GM21619 (cell line): ENCODE measurements around the gene FBLN2.

Experiments
- ATAC-seq: cut with Tn5 transposase; IDR thresholded peaks from one replicate; pipeline ENCODE4 v1.9.1; 2021; ENCODE audit not compliant: unreplicated experiment

The FBLN2 gene

DNA sequence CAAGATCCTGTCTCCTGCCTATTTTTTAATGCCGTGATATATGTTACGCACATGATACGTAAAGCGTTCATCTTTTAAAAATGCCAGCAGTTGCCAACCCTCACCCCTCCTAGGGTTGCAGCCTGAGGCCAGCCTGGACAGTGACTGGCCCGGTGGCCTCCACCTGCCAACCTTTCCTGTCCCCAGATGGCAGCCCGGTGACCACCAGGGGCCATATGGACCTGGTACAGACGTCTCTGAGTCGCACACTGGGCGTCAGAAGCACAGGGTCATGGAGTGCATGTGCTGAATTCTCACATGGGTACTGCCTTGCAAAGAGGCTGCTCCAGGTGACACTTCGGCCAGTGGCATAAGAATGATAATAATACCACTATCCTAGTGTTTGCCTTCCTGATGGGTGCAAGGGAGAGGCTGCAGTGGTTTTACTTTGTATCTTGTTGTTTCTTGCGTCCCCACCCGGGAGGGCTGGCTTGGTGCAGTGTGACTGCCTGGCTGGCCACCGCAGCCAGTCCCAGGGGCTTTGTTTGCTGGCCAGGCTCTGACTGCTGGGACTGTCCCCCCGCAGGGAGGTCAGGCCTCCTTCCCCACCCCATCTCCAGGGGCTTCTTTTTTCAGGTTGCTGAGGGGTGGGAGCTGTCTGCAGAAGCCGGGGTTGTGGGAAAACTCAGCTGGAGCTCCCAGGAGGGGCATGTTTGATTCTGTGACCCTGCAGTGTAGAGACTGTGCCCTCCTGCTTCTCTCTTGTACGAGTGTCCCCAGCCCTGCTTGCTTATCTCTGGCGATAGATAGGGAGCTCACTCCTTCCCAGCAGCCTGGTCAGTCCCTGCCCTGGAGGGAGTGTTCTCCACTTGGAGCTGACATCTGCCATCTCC is 16.9 kb downstream of the FBLN2 start:
- no peak for ATAC-seq

DNA sequence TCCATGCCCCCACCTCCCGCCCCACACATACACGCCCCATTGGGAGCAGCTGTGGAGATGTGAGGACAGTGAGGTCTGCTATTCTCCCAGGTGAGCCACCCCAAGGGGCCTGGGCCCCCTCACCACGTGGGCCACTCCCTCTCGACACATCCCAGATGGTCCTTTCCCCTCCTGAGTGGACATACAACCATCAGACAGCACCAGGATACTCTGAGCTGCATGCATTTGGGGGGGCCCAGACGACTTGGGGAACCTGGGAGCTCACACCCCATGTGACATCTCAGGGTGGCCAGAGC is 17.5 kb downstream of the FBLN2 start:
- ATAC-seq: no peak

DNA sequence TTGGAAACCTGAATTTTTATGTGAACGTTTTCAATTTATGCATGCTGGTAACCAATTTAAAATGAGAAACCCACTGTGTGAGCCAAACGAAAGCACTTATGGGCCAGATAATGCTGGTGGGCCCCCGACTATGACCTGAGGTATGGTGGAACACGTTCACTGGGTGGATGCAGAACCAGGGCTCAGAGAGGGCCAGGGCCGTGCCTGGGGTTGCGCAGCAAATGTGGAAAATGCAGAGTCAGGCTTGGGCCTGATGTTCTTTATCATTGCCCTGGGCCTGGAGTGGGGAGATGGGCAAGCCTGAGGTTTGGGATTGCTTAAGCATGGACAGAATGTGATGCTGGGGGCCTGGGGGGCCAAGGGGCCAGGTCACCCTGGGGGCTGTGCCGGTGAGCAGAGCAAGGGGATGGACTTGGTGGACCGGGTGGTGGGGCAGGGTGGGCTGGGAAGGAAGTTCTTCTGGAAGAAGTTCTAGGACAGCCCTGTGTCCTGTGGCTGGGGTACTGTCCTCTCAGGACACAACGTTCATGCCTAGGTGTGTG is 17.9 kb downstream of the FBLN2 start:
- ATAC-seq: no peak

DNA sequence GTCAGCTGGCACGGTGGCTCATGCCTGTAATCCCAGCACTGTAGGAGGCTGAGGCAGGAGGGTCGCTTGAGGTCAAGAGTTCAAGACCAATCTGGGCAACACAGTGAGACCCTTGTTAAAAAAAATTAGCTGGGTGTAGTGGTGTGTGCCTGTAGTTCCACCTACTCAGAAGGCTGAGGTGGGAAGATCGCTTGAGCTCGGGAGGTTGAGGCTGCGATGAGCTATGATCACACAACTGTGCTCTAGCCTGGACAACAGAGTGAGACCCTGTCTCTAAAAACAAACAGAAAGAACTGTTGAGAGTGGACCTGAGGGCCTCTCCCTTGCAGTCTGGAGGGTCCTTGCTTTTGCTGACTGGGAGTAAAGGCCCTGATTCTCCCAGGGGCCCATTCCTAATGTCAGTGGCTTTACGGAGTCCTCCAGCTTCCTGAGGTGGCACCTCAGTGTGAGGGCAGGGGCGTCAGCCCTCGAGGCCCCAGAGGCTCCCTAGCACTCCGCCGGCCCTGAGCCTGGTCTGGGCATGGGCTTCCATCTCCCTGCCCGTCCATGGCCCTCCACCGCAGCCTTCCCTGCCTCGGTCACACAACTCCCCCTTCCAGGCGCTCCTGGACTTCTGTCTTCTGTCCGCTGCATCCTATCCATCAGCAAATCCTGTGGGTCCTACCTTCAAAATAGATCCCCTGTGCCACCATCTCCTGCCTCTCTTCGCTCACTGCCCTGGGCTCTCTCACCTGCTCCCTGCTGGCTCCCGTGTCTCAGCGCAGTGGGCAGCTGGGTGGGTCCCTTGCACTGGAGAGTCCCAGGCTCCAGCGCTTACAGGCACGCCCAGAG is 19.0 kb downstream of the FBLN2 start:
- no peak for ATAC-seq

DNA sequence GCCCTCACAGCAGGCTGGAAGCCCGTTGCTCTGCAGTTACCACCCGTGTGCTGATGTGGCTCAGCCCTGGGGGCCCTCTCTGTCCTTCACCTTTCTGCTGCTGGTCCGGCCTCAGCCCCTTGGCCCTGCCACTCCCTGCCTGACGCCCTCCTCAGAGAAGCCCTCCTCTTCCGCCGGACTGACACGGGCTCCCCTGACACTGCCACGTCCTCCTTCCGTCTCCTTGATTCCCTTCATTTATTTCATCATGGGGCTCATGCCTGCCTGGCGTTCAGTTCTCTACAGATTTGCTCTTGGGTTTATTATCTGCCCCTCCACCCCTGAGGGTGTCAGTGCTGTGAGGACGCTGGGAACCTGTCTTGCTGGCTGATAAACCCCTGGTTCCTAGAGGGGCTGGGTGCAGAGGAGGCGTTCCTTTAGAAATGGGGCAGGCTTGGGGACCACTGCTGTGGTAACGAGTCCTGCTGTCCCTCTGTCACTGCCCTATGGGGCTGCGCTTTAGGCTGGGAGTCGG is 19.6 kb downstream of the FBLN2 start:
- ATAC-seq: no peak

DNA sequence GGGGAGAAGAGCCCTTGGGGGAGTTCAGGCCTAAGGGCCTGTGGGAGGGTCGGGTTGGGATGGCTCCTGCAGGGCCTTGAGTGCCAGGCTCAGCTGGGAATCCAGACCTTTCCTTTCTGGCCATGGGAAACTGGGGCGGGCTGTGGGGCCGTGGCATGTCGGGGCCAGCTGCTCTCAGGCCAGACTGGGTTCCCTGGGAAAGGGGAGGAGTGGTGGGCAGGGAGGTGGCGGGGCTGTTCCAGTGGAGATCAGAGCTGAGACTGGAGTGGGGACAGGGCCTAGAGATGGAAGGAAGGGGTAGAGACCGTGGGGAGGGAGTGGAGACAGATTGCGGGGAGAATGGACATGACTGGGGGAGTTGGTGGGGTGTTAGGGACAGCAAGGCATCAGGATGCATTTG is 20.3 kb downstream of the FBLN2 start:
- no peak for ATAC-seq

DNA sequence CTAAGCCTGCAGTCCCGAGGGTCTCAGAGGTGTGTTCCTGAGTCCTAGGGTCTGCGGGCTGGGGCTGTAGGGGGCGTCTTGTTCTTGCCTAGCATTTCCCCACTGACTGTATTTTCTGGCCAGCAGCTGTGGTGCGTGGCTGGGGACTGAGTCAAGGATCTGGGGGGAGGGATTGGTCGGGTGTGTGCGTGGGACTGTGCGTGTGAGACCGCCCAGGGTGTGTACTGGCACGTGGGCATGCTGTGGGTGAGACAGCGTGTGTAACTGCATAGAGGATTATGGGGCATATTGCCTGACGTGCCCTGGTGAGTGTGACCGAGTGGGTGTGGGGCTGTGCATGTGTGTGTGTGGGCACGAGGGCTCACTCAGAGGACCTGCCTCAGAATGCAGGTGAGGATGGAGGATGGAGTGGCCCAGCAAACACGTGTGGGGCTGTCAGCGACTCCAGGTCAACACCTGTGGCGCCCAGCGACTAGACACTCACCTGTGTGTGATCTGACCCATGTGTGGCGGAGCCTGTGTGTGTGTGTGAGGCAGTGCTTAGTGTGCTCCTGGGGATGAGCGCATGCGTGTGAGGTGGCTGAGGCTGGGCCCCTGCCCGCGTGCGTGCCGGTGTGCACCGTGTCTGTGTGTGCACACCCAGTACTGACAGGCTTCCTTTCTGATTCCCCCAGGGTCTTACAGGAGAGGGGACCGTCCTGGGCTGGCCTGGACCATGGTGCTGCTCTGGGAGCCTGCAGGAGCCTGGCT is 20.9 kb downstream of the FBLN2 start:
- ATAC-seq: no peak

DNA sequence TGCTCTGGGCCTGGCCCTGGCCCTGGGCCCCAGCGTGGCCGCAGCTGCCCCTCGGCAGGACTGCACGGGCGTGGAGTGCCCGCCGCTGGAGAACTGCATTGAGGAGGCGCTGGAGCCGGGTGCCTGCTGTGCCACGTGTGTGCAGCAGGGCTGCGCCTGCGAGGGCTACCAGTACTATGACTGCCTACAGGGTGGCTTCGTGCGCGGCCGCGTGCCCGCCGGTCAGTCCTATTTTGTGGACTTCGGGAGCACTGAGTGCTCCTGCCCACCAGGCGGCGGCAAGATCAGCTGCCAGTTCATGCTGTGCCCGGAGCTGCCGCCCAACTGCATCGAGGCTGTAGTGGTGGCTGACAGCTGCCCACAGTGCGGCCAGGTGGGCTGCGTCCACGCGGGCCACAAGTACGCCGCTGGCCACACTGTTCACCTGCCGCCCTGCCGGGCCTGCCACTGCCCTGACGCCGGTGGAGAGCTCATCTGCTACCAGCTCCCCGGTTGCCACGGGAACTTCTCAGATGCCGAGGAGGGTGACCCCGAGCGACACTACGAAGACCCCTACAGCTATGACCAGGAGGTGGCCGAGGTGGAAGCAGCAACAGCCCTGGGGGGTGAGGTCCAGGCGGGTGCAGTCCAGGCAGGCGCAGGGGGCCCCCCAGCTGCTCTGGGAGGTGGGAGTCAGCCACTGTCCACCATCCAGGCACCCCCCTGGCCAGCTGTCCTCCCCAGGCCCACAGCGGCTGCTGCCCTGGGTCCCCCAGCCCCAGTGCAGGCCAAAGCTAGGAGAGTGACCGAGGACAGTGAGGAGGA is 21.7 kb downstream of the FBLN2 start:
- no peak for ATAC-seq

DNA sequence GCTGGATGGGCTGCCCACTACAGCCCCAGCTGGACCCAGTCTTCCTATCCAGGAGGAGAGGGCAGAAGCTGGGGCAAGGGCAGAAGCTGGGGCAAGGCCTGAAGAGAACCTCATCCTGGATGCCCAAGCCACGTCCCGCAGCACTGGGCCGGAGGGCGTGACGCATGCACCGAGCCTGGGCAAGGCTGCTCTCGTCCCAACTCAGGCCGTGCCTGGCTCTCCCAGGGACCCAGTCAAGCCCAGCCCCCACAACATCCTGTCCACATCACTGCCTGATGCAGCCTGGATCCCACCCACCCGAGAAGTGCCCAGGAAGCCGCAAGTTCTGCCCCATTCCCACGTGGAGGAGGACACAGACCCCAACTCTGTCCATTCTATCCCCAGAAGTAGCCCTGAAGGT is 22.3 kb downstream of the FBLN2 start:
- ATAC-seq: no peak

DNA sequence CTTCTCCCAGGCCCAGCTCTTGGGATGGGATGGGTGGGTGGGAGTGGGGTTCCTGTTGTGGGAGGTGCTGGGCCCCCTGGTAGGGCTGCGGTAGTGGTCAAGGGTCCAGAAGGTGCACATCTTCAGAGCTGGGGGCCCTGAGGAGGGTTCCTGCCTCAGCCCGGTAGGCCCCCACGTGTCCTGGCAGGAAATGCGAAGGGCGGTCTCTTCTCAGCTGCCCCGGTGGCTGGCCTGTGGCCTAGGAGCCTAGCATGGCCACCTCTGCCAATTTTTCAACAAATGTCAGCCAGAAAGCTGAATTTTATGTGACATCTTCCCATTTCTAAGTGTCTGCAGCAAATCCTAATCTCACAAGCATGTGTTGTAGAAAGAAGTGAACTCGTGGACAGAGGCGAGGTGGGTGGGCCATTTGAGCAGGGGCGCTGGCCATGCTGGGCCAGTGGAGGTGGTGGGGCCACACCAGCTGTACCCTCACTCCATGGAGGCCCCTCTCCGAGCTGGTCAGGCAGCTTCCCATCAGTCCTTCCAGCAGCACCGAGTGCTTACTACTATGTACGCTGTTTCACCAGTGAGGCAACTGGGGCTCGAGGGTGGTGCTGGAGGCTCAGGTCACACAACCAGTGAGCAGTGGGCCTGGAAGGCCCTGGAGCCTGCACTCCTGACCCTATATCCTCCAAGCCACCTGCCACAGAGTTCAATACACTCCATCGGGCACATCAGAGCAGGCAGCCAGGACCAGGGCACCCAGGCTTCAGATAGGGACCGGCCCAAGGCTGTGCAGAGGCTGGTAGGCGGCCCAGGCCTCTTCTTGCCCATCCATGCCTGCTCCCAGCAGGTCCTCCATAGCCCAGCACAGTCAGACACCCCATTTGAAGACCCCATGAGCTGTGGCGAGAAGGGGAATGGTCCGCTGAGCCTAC is 23.2 kb downstream of the FBLN2 start:
- ATAC-seq: no peak

DNA sequence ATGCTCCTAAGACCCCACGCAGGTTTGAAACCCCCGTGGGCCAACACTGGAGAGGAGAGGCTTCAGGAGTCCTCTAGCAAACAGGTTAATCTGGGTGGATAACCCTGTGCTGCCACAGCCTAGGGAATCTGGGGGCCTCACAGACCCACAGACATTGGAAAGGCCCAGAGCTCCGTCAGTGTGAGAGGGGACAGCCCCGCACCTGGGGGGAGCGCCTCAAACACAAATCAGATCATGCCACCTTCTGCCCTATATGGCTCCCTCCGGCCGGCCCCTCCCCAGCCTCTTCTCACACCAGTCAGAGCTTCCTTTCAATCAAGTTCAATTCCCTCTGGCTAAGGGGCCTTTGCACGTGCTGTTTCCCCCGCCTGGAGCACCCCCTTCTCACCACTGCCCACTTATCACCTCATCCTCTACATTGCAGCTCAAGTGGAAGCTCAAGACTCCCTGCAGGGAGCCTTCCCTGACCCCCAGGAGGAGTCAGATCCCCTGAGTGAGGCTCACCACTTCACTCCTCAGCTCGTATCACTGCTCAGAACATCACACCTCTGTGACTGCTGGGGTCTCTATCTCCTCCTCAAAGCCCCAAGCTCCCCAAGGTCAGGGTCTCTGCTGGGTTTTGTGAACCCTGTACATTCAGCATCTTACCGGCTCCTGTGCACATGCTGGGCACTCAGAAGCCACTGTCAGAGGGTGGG is 24.1 kb downstream of the FBLN2 start:
- no peak for ATAC-seq

DNA sequence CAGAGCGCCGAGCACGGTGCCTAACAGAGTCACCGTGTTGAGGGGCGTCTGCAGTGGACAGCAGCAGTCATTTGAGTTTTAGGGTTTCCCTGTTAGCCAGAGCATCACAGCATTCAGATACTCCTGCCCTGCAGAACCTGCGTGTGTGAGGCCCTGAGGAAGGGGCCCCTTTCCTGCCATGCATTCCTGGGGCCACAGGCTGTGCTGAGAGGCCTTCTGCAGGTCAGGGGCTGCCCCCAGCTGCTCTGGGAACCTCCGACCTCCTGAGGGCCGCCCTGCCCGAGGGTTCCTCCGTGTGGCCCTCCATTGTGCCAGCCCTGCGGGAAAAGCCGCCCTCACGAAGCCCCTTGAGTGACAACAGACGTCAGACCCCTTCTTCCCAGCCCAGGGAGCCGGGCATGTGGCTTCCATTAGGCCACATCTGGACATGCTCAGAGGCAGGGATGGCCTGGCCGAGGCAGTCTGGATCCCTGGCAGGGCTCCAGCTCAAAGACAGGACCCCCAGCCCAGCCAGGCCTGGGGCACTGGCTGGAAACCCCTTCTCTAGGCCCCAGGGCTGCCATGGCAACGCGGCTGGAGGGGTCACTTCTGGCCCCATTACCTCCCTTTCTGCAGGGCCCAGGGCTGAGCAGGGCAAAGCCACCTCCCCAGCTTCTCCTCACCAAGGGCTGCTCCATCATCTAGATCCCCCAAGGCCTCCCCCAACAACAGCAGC is 25.3 kb downstream of the FBLN2 start:
- ATAC-seq: no peak

DNA sequence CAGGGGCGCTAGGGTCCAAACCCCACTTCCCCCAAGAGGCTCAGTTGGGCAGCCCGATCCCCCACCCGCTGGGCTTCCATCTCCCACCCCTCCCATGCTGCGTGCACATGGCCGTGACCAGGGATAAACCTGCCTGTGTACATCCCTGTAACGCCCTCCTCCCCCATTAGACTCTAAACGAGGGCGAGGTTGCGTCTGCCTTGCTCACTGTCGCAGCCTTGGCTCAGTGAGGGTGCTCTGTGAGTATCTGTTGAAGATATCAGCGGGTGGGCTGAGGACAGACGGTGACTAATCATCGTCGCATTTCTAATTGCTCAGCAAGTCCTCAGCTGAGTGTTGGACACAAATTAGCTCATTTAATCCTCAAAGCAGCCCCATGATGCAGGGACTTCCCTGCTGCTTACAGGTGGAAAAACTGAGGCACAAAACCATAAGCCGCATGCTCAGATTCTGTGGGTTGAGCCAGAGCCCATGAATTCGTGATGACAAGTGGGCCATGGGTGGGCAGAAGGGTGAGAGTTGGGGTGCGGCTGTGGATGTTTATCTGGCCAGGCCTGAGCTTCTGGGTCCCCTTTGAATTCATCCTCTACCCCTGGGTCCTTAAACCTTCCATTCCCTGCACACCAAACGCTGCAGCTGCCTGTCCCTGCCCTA is 26.0 kb downstream of the FBLN2 start:
- ATAC-seq: no peak

DNA sequence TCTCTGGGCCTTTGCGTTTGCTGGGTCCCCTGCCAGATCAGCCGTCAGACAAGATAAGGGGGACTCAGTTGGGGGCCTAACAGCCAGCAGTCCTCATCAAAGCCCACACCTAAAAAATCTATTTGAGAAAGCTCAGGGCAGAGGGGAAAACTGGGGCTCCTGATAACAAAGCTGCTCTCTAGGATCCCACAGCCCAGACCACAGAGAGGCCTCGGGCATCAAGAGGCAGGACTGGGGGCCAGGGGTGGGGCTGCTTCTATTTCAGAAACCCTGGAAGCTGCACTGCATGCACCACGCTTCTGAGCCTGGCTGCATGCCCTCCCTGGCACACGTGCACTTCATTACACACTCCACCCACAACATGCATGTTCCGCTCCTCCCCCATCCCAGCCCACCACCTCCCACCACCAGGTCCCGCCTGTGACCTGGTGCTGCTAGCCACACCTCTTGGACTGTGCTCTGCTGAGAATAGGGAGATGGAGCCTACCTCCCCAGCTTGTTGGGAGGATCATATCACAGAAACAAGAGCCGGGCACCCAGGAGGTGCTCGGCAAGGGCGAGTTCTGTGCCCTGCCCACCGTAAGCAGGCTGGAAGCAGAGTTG is 26.6 kb downstream of the FBLN2 start:
- ATAC-seq: no peak

DNA sequence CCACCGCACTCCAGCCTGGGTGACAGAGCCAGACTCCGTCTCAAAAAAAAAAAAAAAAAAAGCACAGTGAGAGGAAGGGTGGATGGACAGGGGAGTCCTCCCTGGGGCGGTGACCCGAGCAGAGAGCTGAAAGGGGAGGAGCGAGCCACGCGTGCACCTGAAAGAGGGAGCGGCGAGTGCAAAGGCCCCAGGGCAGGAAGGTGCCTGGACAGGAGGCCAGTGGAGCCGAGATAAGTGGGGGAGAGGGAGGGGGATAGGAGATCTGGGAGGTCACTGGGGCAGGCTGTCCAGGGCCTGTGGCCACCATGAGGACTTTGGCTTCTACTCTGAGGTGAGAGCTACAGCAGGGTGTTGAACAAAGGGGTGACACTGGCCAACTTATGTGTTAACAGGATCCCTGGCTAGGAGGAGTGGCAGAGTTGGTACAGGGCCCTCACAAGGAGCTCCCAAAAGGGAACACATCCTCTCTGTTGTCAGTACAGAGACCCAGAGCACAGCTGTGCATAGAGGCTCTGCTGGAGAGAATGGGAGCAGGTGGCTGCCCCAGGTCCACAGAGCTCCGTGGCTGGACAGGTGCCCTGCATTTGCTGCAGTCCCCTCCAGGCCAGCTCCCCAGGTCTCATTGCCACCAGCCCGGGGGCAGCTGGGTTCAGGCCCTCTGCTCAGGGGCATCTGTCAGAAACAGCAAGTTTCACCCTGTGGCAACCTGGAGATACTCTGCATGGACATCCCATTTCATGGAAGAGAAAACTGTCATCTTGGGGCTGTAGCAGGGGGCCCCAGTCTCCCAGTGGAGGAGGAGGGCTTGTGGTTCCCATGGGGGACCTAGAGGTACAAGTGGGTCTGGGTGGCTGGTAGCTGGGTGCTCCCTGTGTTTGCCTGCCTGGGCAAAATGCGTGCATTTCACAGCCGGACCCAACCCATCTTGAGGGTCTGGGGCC is 28.5 kb downstream of the FBLN2 start:
- ATAC-seq: no peak

DNA sequence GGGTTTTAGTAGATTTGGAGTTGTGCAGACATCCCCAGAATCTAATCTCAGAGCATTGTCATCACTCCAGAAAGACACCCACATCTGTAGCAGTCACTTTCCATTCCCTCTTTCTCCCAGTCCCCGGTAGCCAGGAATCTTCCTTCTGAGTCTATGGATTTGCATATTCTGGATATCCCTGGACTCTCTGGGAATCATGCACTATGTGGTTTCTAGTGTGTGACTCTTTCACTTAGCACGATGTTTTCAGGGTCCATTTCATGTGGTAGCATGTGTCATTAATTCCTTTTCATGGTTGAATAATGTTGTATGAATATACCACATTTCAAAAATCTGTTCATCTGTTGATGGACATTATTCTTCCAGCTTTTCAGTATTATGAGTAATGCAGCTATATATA is 29.3 kb downstream of the FBLN2 start:
- no peak for ATAC-seq
